Ovary (tissue), 3 donors: ENCODE data around the gene ATP5PB.

Experiments
- CTCF ChIP-seq, 3 donors: fragments of 450-650 bp in 2 of 3; fragments of 200-600 bp in 1 of 3; IDR thresholded peaks; one replicate each; pipeline versions ENCODE4 v1.5.1 to v1.8.0; 2016 to 2022; ENCODE audit warnings: antibody characterized with exemption in 3 of 3, mild to moderate bottlenecking in 1 of 3
- EP300 ChIP-seq: sonication (generic); formaldehyde crosslinking; IDR thresholded peaks from one replicate; pipeline ENCODE4 v1.6.1; 2017; ENCODE audit warnings: antibody characterized with exemption
- POLR2A ChIP-seq: fragments of 450-650 bp; IDR thresholded peaks from one replicate; pipeline ENCODE4 v1.6.1; 2017; ENCODE audit warnings: antibody characterized with exemption, mild to moderate bottlenecking, moderate library complexity
- donor health status: DM: no; HTN: no; CAD: no.

- TF ChIP-seq CTCF (IDR thresholded peaks at IDR 0.05), result no peak
- TF ChIP-seq POLR2A, result no peak
- no peak for TF ChIP-seq EP300
Measured at GRCh38 chr1:111436726-111437125, 12.5 kb upstream of the ATP5PB start.
